Measurements from ENCODE around the gene NLRP12. TPM values are rescaled to one million over a fixed set of nuclear protein-coding genes. Genes with fewer than 3 reads are reported as not detected.

The NLRP12 gene
- total RNA-seq, 1 experiment from 2014 or later, result 5.6 TPM

DNA sequence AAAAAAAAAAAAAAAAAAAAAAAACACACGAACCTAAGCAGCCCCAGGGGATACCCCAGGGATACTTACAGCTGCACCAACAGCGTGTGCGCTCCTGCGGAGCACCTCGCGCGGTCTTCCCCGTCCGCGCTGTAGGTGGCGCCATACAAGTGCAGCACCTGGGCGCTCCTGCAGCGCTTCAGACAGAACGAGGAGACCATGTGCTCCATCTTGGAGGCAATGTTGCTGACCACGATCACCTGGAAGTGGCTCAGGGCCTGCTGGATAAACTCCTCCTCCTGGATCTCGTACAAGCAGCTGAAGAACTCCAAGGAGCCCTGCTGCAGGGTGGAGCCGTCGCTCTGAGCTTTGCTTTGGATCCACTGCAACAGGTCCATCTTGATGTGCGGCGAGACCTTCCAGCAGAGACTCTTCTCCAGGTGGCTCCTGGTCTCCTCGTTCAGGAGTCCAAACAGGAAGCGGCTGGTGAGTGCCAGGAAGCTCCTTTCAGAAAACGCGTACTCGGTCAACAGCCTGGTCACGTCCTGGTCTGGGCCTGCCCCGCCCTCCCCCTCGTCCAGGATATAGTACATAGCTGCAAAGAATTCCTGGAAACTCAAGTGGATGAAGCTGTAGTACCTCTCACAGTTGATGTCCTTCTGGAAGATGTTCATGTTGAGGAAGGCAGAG is 14.5 kb downstream of the NLRP12 start (continued):
- TF ChIP-seq, protein P1, sequence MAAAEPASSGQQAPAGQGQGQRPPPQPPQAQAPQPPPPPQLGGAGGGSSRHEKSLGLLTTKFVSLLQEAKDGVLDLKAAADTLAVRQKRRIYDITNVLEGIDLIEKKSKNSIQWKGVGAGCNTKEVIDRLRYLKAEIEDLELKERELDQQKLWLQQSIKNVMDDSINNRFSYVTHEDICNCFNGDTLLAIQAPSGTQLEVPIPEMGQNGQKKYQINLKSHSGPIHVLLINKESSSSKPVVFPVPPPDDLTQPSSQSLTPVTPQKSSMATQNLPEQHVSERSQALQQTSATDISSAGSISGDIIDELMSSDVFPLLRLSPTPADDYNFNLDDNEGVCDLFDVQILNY (CRISPR knock-in tag; IDR thresholded peaks at IDR 0.05), result no peak
- no peak for TF ChIP-seq CDX4 (CRISPR knock-in tag; IDR thresholded peaks at IDR 0.05; ENCODE audit: borderline replicate concordance)
- TF ChIP-seq NFYB (CRISPR knock-in tag; conservative IDR thresholded peaks at IDR 0.05; ENCODE audit: low read depth), result no peak
- TF ChIP-seq ZNF232 (CRISPR knock-in tag; IDR thresholded peaks at IDR 0.05), result no peak
- TF ChIP-seq ZNF396 (CRISPR knock-in tag; IDR thresholded peaks at IDR 0.05; ENCODE audit: borderline replicate concordance), result no peak
- no peak for TF ChIP-seq MYBL2 (CRISPR knock-in tag; IDR thresholded peaks at IDR 0.05)
- TF ChIP-seq, protein P2, sequence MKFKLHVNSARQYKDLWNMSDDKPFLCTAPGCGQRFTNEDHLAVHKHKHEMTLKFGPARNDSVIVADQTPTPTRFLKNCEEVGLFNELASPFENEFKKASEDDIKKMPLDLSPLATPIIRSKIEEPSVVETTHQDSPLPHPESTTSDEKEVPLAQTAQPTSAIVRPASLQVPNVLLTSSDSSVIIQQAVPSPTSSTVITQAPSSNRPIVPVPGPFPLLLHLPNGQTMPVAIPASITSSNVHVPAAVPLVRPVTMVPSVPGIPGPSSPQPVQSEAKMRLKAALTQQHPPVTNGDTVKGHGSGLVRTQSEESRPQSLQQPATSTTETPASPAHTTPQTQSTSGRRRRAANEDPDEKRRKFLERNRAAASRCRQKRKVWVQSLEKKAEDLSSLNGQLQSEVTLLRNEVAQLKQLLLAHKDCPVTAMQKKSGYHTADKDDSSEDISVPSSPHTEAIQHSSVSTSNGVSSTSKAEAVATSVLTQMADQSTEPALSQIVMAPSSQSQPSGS (CRISPR knock-in tag; IDR thresholded peaks at IDR 0.05; ENCODE audit: borderline replicate concordance, low read depth), result no peak
- TF ChIP-seq, protein P3, sequence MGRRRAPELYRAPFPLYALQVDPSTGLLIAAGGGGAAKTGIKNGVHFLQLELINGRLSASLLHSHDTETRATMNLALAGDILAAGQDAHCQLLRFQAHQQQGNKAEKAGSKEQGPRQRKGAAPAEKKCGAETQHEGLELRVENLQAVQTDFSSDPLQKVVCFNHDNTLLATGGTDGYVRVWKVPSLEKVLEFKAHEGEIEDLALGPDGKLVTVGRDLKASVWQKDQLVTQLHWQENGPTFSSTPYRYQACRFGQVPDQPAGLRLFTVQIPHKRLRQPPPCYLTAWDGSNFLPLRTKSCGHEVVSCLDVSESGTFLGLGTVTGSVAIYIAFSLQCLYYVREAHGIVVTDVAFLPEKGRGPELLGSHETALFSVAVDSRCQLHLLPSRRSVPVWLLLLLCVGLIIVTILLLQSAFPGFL (CRISPR knock-in tag; IDR thresholded peaks at IDR 0.05; ENCODE audit: borderline replicate concordance), result no peak
- no peak for TF ChIP-seq E2F1 (CRISPR knock-in tag; IDR thresholded peaks at IDR 0.05)
- TF ChIP-seq PRRX2 (CRISPR knock-in tag; IDR thresholded peaks at IDR 0.05), result no peak
- TF ChIP-seq NFATC4 (CRISPR knock-in tag; IDR thresholded peaks at IDR 0.05), result no peak
- peak; percentile 75; the same call in 1 of the 2 replicates for TF ChIP-seq SMAD3 (CRISPR knock-in tag; IDR thresholded peaks at IDR 0.05; ENCODE audit: borderline replicate concordance)
- TF ChIP-seq GABPB1 (CRISPR knock-in tag; IDR thresholded peaks at IDR 0.05), result no peak

GRCh38 chr19:53808710-53809125 is 15.4 kb downstream of the NLRP12 start:
- Mint-ChIP-seq H3K4me1 (peaks cover 10% of the 10 kb centered on the region), H3K4me3 (no peak overlapping the region), H3K9me3 (no peaks in the 10 kb centered on the region), H3K27me3 (ENCODE audit: low read depth) (peaks cover 9% of the 10 kb centered on the region), H3K36me3 (peaks cover 31% of the 10 kb centered on the region), H3K27ac (no peak overlapping the region)
- ATAC-seq, result peak; percentile 74
- peak; percentile 40 for DNase-seq (ENCODE audit: low spot score)
- ChIA-PET POLR2A (interaction anchor here (1.1 kb wide), 1 partner anchor 217 kb away, joined by 8 read pairs; no protein-coding TSS in a partner anchor), CTCF (interaction anchor here (0.6 to 5.7 kb wide), 49 partner anchors 10 to 328 kb away, joined by 3 to 79 read pairs (median 6); partner anchors contain the start of genes CACNG7, CNOT3, MYADM and PRKCG)
- no peak for TF ChIP-seq AFF4 (CRISPR knock-in tag; IDR thresholded peaks at IDR 0.05; ENCODE audit: borderline replicate concordance)
- 0 out of 2 replicates have a peak, but pooled peaks have one; percentile 42 for TF ChIP-seq CBFB (CRISPR knock-in tag; IDR thresholded peaks at IDR 0.05; ENCODE audit: low read depth)

Measured in WTC11 (cell line).